Activated naive CD4-positive, alpha-beta T cell treated with anti-CD3 and anti-CD28 coated beads, Interleukin-2, amount 50 U/mL, for 16 hours (primary cell): ENCODE measurements around the gene PSKH1.

Experiments
- DNase-seq: peaks from one replicate; pipeline ENCODE4 v3.0.0-alpha.2; 2020

Gene PSKH1

GRCh38 chr16:67942510-67943255, 49.6 kb downstream of the PSKH1 start:
- DNase-seq, result no peak

DNA sequence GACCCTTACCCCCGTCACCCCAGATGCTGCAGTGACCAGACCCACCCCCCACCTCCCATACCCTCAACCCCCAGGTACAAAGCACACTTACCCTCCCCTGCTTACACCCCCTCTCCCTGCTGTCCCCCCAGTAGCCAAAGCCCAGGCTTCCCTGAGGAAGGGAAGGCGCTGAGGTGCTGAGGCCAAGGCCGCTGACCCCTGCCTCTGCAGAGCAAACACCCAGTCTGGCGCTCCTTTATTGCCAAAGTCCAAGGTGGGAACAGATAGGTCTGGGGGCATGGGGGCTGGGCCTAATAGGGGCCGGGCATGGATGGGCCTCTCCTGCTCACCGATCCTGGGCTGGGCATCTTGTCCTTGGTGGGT, 50.2 kb downstream of the PSKH1 start:
- no peak for DNase-seq

GRCh38 chr16:67943619-67944504, 50.8 kb downstream of the PSKH1 start, which contains the start of gene LCAT:
TSS of gene LCAT (minus strand) at chr16:67944120. CDS start at chr16:67944101, 19 bp downstream.
- DNase-seq, result no peak

DNA sequence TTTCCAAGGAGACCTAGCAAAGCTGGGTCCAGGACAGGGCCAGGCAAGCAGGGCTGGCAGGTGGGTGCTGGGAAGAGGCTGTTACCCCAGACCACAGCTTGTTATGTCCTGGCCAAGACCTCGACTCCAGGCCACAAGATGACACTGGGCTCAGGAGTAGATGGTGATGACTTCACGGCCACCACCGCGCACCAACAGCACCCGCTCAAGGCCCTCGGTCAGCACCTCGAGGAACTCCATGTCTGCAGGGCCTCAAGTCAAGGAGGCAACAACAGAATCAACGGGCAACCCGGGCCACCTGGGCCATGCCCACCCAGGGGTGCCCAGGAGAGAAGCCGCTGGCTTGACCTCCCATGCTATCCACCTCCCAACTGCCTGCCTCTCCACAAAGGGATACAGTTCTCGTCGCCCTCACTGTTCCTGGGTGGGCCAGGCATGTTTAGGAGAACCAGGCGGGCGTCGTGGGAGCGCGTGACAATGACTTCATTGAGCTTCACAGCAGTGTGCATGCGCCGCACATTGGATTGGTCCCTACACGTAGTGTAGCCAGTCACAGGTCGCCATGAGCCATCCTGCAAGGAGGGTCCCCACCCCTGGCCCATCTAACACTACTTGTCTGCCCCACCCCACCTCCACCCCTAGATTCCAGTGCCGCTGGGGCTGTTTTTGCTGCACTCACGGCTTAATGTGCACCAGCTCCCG, 51.8 kb downstream of the PSKH1 start:
- DNase-seq, result no peak

- DNase-seq, result no peak
Observed at GRCh38 chr16:67945392-67945933, 52.4 kb downstream of the PSKH1 start.

DNA sequence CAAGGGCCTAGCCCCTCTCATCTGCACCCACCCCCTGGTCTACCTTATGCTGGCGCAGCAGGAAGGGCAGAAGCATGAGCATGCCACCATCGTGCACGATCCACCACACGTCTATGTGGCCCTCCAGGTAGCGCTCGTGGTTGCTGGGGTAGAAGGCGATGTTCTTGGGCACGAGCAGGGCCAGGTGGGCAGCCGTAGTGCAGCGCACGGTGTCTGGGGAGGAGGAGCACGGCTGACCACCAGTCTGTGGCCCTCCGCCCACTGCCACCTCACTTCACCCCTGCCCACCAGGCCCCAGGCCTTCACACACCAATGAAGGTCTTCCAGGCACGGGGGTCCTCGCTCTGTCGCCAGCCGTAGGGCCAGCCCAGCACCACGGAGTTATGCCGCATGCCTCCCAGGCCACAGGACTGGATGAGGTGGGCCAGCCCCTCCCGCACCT, 53.1 kb downstream of the PSKH1 start:
- DNase-seq, result no peak

- no peak for DNase-seq
Observed at GRCh38 chr16:67946966-67947558, 54.0 kb downstream of the PSKH1 start.

DNA sequence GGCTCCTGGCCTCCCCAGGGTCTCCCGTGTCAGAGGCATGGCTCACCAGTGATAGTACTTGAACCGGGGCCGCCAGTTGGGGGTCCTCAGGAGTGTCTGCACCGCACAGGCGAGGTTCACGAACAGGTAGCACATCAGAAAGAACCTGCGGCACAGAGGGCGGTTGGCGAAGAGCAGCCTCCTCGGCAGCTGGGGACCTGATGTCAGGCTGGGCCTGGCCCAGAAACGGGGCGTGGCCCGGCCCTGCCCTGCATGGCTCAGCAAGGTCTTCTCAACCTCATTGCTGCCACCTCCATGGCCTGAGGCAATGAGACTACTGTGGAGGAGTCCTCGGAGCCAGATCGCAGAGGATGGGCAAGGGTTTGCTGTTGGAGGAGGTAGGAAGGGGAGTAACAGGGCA, 55.0 kb downstream of the PSKH1 start:
- no peak for DNase-seq

- no peak for DNase-seq
Observed at GRCh38 chr16:67949645-67950044, 56.6 kb downstream of the PSKH1 start.

DNA sequence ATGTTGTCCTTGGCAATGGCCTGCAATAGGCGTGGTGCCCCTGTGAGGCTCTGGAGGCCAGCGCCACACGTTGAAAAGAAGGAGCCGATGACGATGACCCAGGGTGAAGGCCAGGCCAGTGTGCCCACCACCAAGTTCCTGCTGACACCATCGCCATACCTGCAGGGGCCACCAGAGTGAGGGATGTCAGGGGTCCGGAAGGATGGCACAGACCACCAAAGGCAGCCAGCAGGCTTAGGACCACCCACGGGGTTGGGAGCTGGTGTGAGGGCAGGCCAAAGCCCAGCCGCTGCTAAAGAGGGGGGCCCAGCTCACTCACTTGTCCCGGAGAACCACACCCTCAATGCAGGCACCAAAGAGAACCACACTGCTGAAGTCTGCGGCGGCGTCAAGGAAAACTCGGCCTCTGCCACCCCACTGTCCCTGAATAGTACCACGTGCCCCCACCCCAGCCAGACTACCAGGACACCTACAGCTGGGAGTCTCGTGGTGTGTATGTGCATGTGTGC, 57.3 kb downstream of the PSKH1 start:
- no peak for DNase-seq

- no peak for DNase-seq
Observed at GRCh38 chr16:67951485-67951884, 58.4 kb downstream of the PSKH1 start.

- DNase-seq, result no peak
Observed at GRCh38 chr16:67953641-67954375, 60.8 kb downstream of the PSKH1 start.

DNA sequence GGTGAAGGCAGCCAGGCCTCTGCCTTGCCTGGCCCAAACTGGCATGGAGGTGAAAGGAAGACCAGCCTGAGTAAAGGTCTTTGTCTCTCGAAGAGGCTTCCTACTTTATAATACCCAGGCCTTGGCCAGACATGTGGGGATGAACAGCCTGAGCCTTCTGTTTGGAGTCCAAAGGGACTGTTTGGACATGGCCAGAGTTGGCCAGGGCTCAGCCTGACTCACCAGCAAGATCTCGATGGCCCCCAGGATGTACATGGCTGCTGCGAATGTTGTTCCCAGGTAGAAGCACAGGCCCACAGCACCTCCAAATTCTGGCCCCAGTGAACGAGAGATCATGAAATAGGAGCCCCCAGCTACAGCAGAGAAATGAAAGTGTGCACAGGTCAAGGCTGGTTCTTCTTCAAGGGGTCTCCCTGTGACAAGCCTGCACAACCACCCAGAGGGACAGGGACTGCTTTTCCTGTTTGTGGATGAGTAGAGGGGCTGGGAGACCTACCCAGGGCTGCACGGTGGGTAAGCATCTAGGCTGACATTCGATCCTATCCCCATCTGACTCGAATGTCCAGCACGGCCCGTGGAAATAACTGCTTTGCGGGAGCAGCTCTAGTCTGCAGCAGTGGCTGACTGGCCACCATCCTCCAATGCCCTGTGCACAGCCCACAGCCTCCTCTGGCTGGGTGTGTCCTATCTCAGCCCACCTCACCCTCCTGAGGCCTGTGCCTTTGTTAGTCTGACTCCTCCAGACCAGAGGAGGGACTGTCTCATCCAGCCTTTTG, 61.6 kb downstream of the PSKH1 start:
- DNase-seq, result no peak

DNA sequence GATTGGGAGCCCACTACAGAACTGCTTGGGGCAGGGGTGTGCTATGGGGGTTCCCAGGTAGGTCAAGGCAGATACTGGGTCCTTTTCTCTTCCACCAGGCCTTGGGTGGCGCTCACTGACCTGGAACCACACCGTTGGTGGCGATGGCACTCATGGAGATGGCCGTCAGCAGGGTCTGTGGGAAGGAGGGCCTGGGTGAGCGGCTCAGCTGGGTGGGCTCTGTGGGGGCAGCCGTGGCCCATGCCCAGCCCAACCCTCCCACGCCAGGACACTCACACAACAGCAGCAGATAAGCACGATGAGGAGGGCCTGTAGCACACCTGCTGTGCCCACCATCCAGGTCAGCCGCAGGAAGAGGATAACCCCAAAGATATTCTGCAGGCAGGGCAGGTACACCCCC, 64.6 kb downstream of the PSKH1 start:
- DNase-seq, result no peak

- DNase-seq, result no peak
Observed at GRCh38 chr16:67959536-67960329, 66.7 kb downstream of the PSKH1 start.

GRCh38 chr16:67961551-67961957, 68.5 kb downstream of the PSKH1 start:
- DNase-seq, result no peak

DNA sequence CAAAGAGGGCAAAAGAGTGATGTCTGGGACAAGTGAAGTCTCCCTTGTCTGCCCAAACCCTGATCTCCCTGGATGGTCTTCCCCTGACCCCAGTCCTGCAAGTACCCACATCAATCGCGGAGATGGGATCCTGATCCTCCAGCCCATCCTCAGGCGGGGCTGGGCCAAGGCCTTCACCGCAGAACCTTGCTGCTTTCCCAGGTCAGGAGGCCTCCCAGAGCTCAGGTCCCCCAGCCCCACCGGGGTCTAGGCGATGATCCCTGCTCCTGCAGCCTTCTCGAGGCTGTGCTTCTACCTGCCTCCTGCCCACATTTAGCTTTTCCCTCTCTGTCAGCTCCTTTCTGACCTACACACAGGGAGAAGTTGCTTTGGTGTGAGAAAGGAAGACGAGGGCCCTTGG, 69.1 kb downstream of the PSKH1 start:
- no peak for DNase-seq

GRCh38 chr16:67963292-67963661, 70.2 kb downstream of the PSKH1 start:
- DNase-seq, result no peak

- no peak for DNase-seq
Observed at GRCh38 chr16:67963662-67964321, 70.7 kb downstream of the PSKH1 start.
